Measurements from ENCODE around the gene CCDC83. TPM values are rescaled to one million over a fixed set of nuclear protein-coding genes. Genes with fewer than 3 reads are reported as not detected.

The CCDC83 gene
- total RNA-seq, 2 experiments from 2014 or later, result not detected

DNA sequence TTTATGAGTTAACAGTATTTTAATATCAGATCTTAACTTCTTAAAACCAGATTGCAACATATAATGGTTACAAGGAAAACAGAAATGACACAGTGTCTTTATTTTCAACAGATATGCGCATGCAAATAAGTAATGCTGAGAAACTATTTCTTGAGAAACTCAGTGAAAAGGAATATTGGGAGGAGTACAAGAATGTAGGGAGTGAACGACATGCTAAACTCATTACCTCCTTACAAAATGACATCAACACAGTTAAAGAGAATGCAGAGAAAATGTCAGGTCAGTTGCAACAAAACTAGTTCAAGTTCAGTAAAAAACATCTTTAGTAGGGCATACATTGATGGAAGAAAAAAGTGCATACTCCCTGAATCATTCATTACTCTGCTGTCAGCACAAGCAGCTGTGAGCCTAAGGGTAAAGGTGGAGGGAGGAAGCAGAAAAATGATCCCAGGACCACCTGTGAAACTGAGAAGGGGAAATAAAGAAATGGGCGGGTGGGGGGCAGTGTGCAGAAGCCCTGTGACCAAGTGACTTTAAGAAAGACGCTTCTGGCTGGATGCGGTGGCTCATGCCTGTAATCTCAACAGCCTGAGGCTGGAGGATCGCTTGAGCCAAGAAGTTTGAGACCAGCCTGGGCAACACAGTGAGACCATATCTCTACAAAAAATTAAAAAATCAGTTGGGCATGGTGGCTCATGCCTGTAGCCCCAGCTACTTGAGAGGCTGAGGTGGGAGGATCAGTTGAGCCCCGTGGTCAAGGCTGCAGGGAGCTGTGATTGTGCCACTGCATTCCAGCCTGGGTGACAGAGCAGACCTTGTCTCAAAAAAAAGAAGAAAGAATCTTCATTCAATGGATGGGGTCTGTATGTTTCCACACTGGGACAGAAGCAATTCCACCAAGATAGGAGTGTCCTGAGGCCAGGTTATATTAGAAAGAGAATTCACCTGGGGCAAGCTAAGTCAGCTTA lies 31.2 kb downstream of the CCDC83 start:
- no peak overlapping the region for H3K4me3 Mint-ChIP-seq
- no peaks in the 10 kb centered on the region for H3K36me3 Mint-ChIP-seq (ENCODE audit: low read depth)
- TF ChIP-seq, protein P1, sequence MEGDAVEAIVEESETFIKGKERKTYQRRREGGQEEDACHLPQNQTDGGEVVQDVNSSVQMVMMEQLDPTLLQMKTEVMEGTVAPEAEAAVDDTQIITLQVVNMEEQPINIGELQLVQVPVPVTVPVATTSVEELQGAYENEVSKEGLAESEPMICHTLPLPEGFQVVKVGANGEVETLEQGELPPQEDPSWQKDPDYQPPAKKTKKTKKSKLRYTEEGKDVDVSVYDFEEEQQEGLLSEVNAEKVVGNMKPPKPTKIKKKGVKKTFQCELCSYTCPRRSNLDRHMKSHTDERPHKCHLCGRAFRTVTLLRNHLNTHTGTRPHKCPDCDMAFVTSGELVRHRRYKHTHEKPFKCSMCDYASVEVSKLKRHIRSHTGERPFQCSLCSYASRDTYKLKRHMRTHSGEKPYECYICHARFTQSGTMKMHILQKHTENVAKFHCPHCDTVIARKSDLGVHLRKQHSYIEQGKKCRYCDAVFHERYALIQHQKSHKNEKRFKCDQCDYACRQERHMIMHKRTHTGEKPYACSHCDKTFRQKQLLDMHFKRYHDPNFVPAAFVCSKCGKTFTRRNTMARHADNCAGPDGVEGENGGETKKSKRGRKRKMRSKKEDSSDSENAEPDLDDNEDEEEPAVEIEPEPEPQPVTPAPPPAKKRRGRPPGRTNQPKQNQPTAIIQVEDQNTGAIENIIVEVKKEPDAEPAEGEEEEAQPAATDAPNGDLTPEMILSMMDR (IDR thresholded peaks at IDR 0.05), result no peak
- H3K27ac Mint-ChIP-seq, result no peak overlapping the region
- H3K27me3 Mint-ChIP-seq, result peaks cover 8% of the 10 kb centered on the region
- H3K4me1 Mint-ChIP-seq (ENCODE audit: low read depth), result no peaks in the 10 kb centered on the region
- ChIA-PET CTCF (no interaction called here), POLR2A (no interaction called here)
- ATAC-seq (no peak), DNase-seq (no peak)
- no peaks in the 10 kb centered on the region for H3K9me3 Mint-ChIP-seq
- intact Hi-C loops (cut with micrococcal nuclease), result no loop called here

DNA sequence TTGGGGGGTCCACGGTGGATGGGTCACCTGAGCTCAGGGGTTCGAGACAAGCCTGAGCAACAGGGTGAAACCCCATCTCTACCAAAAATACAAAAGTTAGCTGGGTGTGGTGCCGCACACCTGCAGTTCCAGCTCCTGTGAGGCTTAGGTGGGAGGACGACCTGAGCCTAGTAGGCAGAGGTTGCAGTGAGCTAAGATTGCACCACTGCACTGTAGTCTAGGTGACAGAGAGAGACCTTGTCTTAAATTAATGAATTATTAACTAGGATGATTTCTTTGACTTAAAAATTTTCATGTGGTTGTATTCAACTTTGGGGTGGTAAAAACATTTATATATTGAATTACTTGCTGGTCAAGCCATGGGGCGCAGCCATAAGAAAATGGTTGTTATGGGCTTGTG lies 33.9 kb downstream of the CCDC83 start:
- H3K4me1 Mint-ChIP-seq (ENCODE audit: low read depth), result no peaks in the 10 kb centered on the region
- TF ChIP-seq, protein P1 (IDR thresholded peaks at IDR 0.05), result no peak

DNA sequence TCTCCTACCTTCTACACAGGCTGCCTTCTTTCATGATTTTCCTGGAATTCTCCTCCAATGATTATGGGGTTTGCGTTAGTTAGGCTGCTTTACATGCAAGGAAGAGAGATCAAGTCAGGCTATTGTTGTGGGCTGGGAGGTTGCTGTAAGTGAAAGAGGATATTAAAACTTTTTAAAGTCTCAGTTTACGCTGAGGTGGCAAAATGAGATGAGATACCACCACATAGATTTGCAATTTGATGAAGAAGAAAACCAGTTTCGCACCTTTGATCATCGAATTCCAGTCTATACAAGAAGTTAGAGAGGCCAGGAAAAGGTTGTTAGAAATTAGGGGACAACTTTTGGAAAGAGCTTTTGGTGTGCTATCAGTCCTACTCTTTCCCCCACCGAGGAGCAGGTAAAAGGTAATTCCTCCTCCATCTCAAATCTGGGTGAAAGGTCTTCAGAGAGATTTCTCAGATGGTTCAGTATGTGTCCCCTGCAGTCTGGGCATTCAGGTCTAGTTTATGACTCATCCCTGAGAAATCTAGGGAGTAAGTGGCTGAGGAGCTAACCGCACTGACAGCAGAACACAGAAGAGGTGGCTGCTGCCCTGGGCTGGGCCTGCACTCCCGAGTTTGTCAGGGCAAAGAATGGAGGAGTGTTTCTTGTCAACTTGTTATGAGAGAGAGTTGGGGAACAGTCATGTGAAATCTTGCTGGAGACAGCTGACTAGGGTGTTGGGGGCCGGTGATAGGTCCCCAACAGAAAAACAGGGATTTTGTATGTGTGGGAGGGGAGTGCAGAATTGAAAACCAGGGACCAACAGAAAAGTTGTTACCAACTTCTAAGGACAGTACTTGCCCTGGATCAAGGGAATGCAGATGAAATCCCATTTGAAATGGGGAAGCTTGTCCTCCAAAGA lies 34.7 kb downstream of the CCDC83 start:
- Mint-ChIP-seq H3K36me3 (ENCODE audit: low read depth) (no peaks in the 10 kb centered on the region), H3K4me1 (ENCODE audit: low read depth) (no peaks in the 10 kb centered on the region), H3K27me3 (no peaks in the 10 kb centered on the region), H3K27ac (no peak overlapping the region), H3K9me3 (no peaks in the 10 kb centered on the region), H3K4me3 (no peak overlapping the region)
- ChIA-PET CTCF (interaction anchor here (1.6 kb wide), 1 partner anchor 35 kb away, joined by 6 read pairs; the partner anchor contains the start of gene CCDC83), POLR2A (no interaction called here)
- TF ChIP-seq, protein P1 (IDR thresholded peaks at IDR 0.05), result no peak
- intact Hi-C loops (cut with micrococcal nuclease), result no loop called here
- no peak for DNase-seq
- ATAC-seq, result no peak

More for the DNA sequence above, 33.9 kb downstream of the CCDC83 start:
- H3K4me3 Mint-ChIP-seq, result no peak overlapping the region
- DNase-seq, result no peak
- intact Hi-C loops (cut with micrococcal nuclease), result no loop called here
- H3K27me3 Mint-ChIP-seq, result no peaks in the 10 kb centered on the region
- no peaks in the 10 kb centered on the region for H3K9me3 Mint-ChIP-seq
- H3K36me3 Mint-ChIP-seq (ENCODE audit: low read depth), result no peaks in the 10 kb centered on the region
- ChIA-PET POLR2A (no interaction called here), CTCF (no interaction called here)
- no peak overlapping the region for H3K27ac Mint-ChIP-seq
- ATAC-seq, result no peak

DNA sequence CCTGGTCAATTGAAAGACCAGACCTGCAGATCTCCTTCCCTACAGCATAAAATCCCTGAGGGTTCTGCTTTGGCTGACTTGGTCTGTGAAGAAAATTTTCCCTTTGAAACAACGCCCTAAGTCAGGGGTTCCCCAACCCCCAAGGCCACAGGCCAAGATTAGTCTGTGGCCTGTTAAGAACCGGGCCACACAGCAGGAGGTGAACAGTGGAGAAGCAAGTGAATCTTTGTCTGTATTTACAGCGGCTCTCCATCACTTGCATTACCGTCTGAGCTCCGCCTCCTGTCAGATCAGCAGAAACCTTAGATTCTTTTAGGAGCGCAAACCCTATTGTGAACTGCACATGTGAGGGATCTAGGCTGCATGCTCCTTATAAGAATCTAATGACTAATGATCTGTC lies 38.2 kb downstream of the CCDC83 start:
- Mint-ChIP-seq H3K27me3 (peaks cover 1% of the 10 kb centered on the region), H3K27ac (no peak overlapping the region), H3K4me1 (ENCODE audit: low read depth) (no peaks in the 10 kb centered on the region), H3K36me3 (ENCODE audit: low read depth) (no peaks in the 10 kb centered on the region), H3K4me3 (no peak overlapping the region), H3K9me3 (no peaks in the 10 kb centered on the region)
- POLR2A ChIA-PET, result no interaction called here
- CTCF ChIA-PET, result interaction anchor here (1.1 kb wide), 1 partner anchor 45 kb away, joined by 3 read pairs; no protein-coding TSS in a partner anchor
- no peak for ATAC-seq
- intact Hi-C loops (cut with micrococcal nuclease), result no loop called here
- DNase-seq, result no peak
- TF ChIP-seq, protein P1 (IDR thresholded peaks at IDR 0.05), result no peak

All from activated CD8-positive, alpha-beta T cell treated with anti-CD3 and anti-CD28 coated beads for 36 hours (primary cell).